Heart left ventricle (tissue), 13 donors: ENCODE data around the gene TECPR2.

Source experiments
- POLR2A ChIP-seq, 2 donors: fragments of 450-650 bp; IDR thresholded peaks; one replicate each; pipeline ENCODE4 v1.6.1; 2017; ENCODE audit warnings: antibody characterized with exemption in 2 of 2, mild to moderate bottlenecking in 2 of 2, moderate library complexity in 2 of 2
- TF ChIP-seq, protein P1 (sequence below), 12 donors: fragments of 200-600 bp; sonication (generic) in 4 of 12; IDR thresholded peaks; one replicate each; pipeline versions ENCODE4 v1.5.0 to v1.8.0; 2018 to 2022; ENCODE audit warnings: antibody characterized with exemption in 12 of 12, mild to moderate bottlenecking in 5 of 12
- donor health status: ischemic (EF 13 %, LVEDD 7.1; RV severe dilation, severe dysfunction).
- donor health status: DM: no; HTN: yes; CAD: no.
- donor health status: DM: no; HTN: no; CAD: no.
- donor health status: ischemic (EF 25% LVEDD 6.9; RV normal size, moderate dysfunction).
- donor health status: ischemic (EF 25% LVEDD 5.7; RV mildly dilated, moderate dysfunction).
- donor health status: ischemic (EF 35%, LVEDD 5.7; RV mildly dilated, moderate dysfunction).
- donor health status: nonischemic (EF 11% LVEDD 7.7; RV severe dilation, severe dysfunction).
- donor health status: DM: yes; HTN: yes; CAD: no.
- donor health status: PGD.
- donor health status: ischemic (EF 29% LVEDD 5.4; RV normal size, mild dysfunction).
- donor health status: nonischemic (EF 23%, LVEDD 6.1; RV moderate dilation, normal function).

DNA sequence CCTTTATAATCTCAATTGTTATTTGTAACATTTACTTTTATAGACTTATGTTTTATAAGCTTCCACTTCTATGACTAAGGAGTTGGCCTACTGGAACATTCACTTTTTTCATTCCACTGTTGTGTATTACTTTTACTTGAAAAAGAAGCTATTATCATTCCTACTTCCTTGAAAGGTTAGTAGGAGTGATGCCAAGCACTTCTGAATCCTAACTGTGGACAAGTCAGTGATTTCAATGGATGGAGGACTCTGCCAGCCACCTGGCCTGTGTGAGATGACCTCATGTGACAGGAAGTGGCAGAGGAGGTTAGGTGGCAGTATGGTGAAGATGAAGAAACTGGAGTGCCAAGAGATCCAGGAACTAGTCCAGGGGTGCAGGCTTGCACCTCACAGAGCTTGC lies 46.0 kb downstream of the TECPR2 start:
- TF ChIP-seq, protein P1, sequence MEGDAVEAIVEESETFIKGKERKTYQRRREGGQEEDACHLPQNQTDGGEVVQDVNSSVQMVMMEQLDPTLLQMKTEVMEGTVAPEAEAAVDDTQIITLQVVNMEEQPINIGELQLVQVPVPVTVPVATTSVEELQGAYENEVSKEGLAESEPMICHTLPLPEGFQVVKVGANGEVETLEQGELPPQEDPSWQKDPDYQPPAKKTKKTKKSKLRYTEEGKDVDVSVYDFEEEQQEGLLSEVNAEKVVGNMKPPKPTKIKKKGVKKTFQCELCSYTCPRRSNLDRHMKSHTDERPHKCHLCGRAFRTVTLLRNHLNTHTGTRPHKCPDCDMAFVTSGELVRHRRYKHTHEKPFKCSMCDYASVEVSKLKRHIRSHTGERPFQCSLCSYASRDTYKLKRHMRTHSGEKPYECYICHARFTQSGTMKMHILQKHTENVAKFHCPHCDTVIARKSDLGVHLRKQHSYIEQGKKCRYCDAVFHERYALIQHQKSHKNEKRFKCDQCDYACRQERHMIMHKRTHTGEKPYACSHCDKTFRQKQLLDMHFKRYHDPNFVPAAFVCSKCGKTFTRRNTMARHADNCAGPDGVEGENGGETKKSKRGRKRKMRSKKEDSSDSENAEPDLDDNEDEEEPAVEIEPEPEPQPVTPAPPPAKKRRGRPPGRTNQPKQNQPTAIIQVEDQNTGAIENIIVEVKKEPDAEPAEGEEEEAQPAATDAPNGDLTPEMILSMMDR (IDR thresholded peaks at IDR 0.05) = no peak
- no peak for TF ChIP-seq POLR2A (IDR thresholded peaks at IDR 0.05)
